Endothelial cell of umbilical vein (primary cell): ENCODE results near the gene HNRNPM. TPM values are rescaled to one million over a fixed set of nuclear protein-coding genes. Genes with fewer than 3 reads are reported as not detected.

Source experiments
- BruUV-seq: library from RNA; stranded (reverse); fragments of 400-500 nt; replicated peaks from 2 replicates; lab custom pipeline; 2021; lab: Mats Ljungman, UMichigan
- CTCF ChIA-PET: fragments of 300-600, 350-600 bp; sonication (Branson Sonifier 250); formaldehyde crosslinking; loops from one replicate; lab custom pipeline; 2021; ENCODE audit warnings: antibody characterized with exemption, inconsistent platforms; lab: Charles Lee
- POLR2A ChIA-PET: fragments of 300-600, 350-600 bp; sonication (Branson Sonifier 250); formaldehyde crosslinking; loops from one replicate; lab custom pipeline; 2021; ENCODE audit warnings: antibody characterized with exemption, inconsistent platforms; lab: Charles Lee
- DNase-seq: peaks from one replicate; pipeline ENCODE4 v3.0.0-alpha.2; 2011; ENCODE audit warnings: low read depth, low spot score
- FAIRE-seq: peaks from 2 replicates; lab custom pipeline; 2011; peaks lifted over from hg19 to GRCh38; lab: Jason Lieb, UNC
- H2AFZ ChIP-seq: 2 replicates; pipeline ENCODE4 v1.6.0; 2012; ENCODE audit warnings: low read depth, low read length, control low read depth, inconsistent platforms
- H3K27ac ChIP-seq: 2 replicates; pipeline ENCODE4 v1.5.1; 2011; ENCODE audit warnings: low read depth, mild to moderate bottlenecking, control low read depth, low read length, moderate library complexity; ENCODE audit not compliant: insufficient read depth
- H3K27me3 ChIP-seq, 2 experiments: 2 replicates each; pipeline versions ENCODE4 v1.6.0 to v1.6.1; 2011; ENCODE audit warnings: low read length in 2 of 2, mixed read lengths in 1 of 2; ENCODE audit not compliant: control insufficient read depth in 2 of 2, insufficient read depth in 2 of 2
- H3K36me3 ChIP-seq, 2 experiments: 2 replicates in 1 of 2; 3 replicates in 1 of 2; pipeline ENCODE4 v1.5.1; 2011; ENCODE audit warnings: low read length in 2 of 2, mild to moderate bottlenecking in 1 of 2, moderate library complexity in 1 of 2; ENCODE audit not compliant: control insufficient read depth in 2 of 2, insufficient read depth in 2 of 2; ENCODE audit errors: extremely low read depth in 1 of 2
- H3K4me1 ChIP-seq: 3 replicates; pipeline ENCODE4 v1.5.1; 2011; ENCODE audit warnings: mild to moderate bottlenecking, low read length; ENCODE audit not compliant: control insufficient read depth, insufficient read depth; ENCODE audit errors: extremely low read depth
- H3K4me2 ChIP-seq: 2 replicates; pipeline ENCODE4 v1.6.1; 2011; ENCODE audit warnings: low read length, control low read depth, mixed read lengths; ENCODE audit not compliant: insufficient read depth
- H3K4me3 ChIP-seq, 3 experiments: fragments of 200-600 bp in 1 of 3; sonication (generic), shearing (Covaris generic) in 1 of 3; replicated peaks in 1 of 3; 2 replicates each; pipeline ENCODE4 v1.5.1; 2011 to 2016; ENCODE audit warnings: control low read depth in 3 of 3, low read length in 3 of 3, mild to moderate bottlenecking in 2 of 3, inconsistent platforms in 1 of 3, low read depth in 1 of 3, moderate library complexity in 1 of 3; ENCODE audit not compliant: insufficient read depth in 1 of 3
- H3K79me2 ChIP-seq: 2 replicates; pipeline ENCODE4 v1.6.0; 2012; ENCODE audit warnings: low read length, inconsistent platforms; ENCODE audit not compliant: control insufficient read depth, insufficient read depth
- H3K9ac ChIP-seq: replicated peaks from 2 replicates; pipeline ENCODE3; 2011; ENCODE audit warnings: low read length, control low read depth; ENCODE audit not compliant: insufficient read depth; ENCODE audit errors: extremely low read depth
- H3K9me1 ChIP-seq: replicated peaks from 3 replicates; pipeline ENCODE4 v1.6.0; 2011; ENCODE audit warnings: mild to moderate bottlenecking, low read length; ENCODE audit not compliant: control insufficient read depth, insufficient read depth; ENCODE audit errors: extremely low read depth
- H3K9me3 ChIP-seq: replicated peaks from 2 replicates; pipeline ENCODE4 v1.5.1; 2012; ENCODE audit warnings: low read length, inconsistent platforms; ENCODE audit not compliant: control insufficient read depth, insufficient read depth
- H4K20me1 ChIP-seq: replicated peaks from 2 replicates; pipeline ENCODE3; 2011; ENCODE audit warnings: mild to moderate bottlenecking, low read length; ENCODE audit not compliant: control insufficient read depth, insufficient read depth; ENCODE audit errors: extremely low read depth
- CTCF ChIP-seq, 2 donors: IDR thresholded peaks; 1 replicate in 1 of 2; 2 replicates in 1 of 2; pipeline ENCODE4 v1.5.1; 2011; ENCODE audit warnings: low read length in 2 of 2, mild to moderate bottlenecking in 2 of 2, moderate library complexity in 2 of 2, control low read depth in 1 of 2, inconsistent platforms in 1 of 2, low read depth in 1 of 2; ENCODE audit not compliant: insufficient read depth in 1 of 2; ENCODE audit errors: extremely low read depth in 1 of 2
- EZH2 ChIP-seq: IDR thresholded peaks from 2 replicates; pipeline ENCODE4 v1.6.1; 2012; ENCODE audit warnings: borderline replicate concordance, low read depth, mild to moderate bottlenecking, moderate library complexity, low read length, inconsistent platforms; ENCODE audit not compliant: severe bottlenecking
- FOS ChIP-seq: IDR thresholded peaks from 2 replicates; pipeline ENCODE4 v1.6.1; 2011; ENCODE audit warnings: mild to moderate bottlenecking, low read length, moderate library complexity, borderline replicate concordance; ENCODE audit not compliant: insufficient read depth
- GATA2 ChIP-seq: IDR thresholded peaks from 2 replicates; pipeline ENCODE4 v1.7.0; 2011; ENCODE audit warnings: low read depth, mild to moderate bottlenecking, moderate library complexity, mixed read lengths, low read length; ENCODE audit not compliant: insufficient read length, insufficient read depth
- JUN ChIP-seq: IDR thresholded peaks from 2 replicates; pipeline ENCODE4 v1.6.1; 2011; ENCODE audit warnings: borderline replicate concordance, low read depth; ENCODE audit not compliant: insufficient read length, insufficient read depth
- MAX ChIP-seq: IDR thresholded peaks from 2 replicates; pipeline ENCODE4 v1.6.1; 2011; ENCODE audit not compliant: insufficient read depth, insufficient read length
- MYC ChIP-seq: IDR thresholded peaks from one replicate; pipeline ENCODE4 v1.6.1; 2011; ENCODE audit warnings: mild to moderate bottlenecking, low read depth, low read length
- POLR2A ChIP-seq: IDR thresholded peaks from 2 replicates; pipeline ENCODE4 v1.6.1; 2012; ENCODE audit warnings: low read depth, mild to moderate bottlenecking, control low read depth, low read length
- POLR2AphosphoS5 ChIP-seq: IDR thresholded peaks from 2 replicates; pipeline ENCODE4 v1.6.1; 2012; ENCODE audit warnings: low read depth, mild to moderate bottlenecking, control low read depth, low read length, moderate library complexity; ENCODE audit not compliant: insufficient read depth
- dilution Hi-C: fragments of 300-500 bp; cut with MboI; formaldehyde crosslinking; loops from one replicate; pipeline ENCODE4 v1.15.0; 2019; ENCODE audit warnings: low sequenced_read_pairs; ENCODE audit not compliant: extremely low pct_ligation_motif_present
- intact Hi-C: fragments of 100-400 bp; cut with micrococcal nuclease; formaldehyde crosslinking; loops from one replicate; pipeline ENCODE4 v1.10.0; 2022
- polyA plus RNA-seq, 4 experiments: library from polyadenylated mRNA; depleted of rRNA in 3 of 4; stranded (reverse) in 3 of 4; unstranded in 1 of 4; fragments of >200 nt; gene quantifications; 2 replicates each; pipeline versions ENCODE4 v1.2.1 to v1.2.3, GENCODE V29; 2011 to 2012; ENCODE audit warnings: missing spikeins in 1 of 4
- total RNA-seq: library from RNA; stranded (reverse); gene quantifications from 2 replicates; pipeline ENCODE4 v1.2.3, GENCODE V29; 2021

Gene HNRNPM
- total and polyA plus RNA-seq, 2 donors (not counting 3 experiments of a cell fraction or from before 2014, with no cell fraction given) = 244 to 301 TPM

GRCh38 chr19:8531470-8531869, 86.7 kb downstream of the HNRNPM start:
- Histone ChIP-seq H3K9me1 (no peaks in the 10 kb centered on the region), H3K27ac (no peak overlapping the region), H3K36me3 (no peaks in the 10 kb centered on the region), H4K20me1 (no peaks in the 10 kb centered on the region), H3K27me3 (no peaks in the 10 kb centered on the region), H3K4me1 (peaks cover 4% of the 10 kb centered on the region), H3K4me3 (no peak overlapping the region), H3K4me2 (no peak overlapping the region), H2AFZ (no peak overlapping the region), H3K9ac (no peak overlapping the region), H3K79me2 (no peaks in the 10 kb centered on the region), H3K9me3 (no peaks in the 10 kb centered on the region)
- BruUV-seq = no TSS peak
- ChIA-PET POLR2A (interaction anchor here (1.0 kb wide), 1 partner anchor 18 kb away, joined by 3 read pairs; the partner anchor contains the start of gene ZNF414), CTCF (interaction anchor here (1.6 kb wide), 1 partner anchor 11 kb away, joined by 5 read pairs; no protein-coding TSS in a partner anchor)
- FAIRE-seq (no peak), DNase-seq (no peak)
- TF ChIP-seq POLR2A (no peak), MAX (no peak), EZH2 (no peak), MYC (no peak), POLR2AphosphoS5 (no peak), FOS (no peak), JUN (no peak), GATA2 (no peak), CTCF (IDR thresholded peaks at IDR 0.05; ENCODE audit: extremely low read depth in 1 of 2, insufficient read depth in 1 of 2, low read depth in 1 of 2, low read length in 2 of 2) (no peak)
- dilution Hi-C loops (no loop called here), intact Hi-C loops (no loop called here)
